Ovary (tissue), 3 donors: ENCODE results near the gene ERC1.

Experiments
- EP300 ChIP-seq: sonication (generic); formaldehyde crosslinking; IDR thresholded peaks from one replicate; pipeline ENCODE4 v1.6.1; 2017; ENCODE audit warnings: antibody characterized with exemption
- TF ChIP-seq, protein P1 (sequence below), 3 donors: fragments of 450-650 bp in 2 of 3; fragments of 200-600 bp in 1 of 3; IDR thresholded peaks; one replicate each; pipeline versions ENCODE4 v1.5.1 to v1.8.0; 2016 to 2022; ENCODE audit warnings: antibody characterized with exemption in 3 of 3, mild to moderate bottlenecking in 1 of 3
- donor health status: DM: no; HTN: no; CAD: no.

DNA sequence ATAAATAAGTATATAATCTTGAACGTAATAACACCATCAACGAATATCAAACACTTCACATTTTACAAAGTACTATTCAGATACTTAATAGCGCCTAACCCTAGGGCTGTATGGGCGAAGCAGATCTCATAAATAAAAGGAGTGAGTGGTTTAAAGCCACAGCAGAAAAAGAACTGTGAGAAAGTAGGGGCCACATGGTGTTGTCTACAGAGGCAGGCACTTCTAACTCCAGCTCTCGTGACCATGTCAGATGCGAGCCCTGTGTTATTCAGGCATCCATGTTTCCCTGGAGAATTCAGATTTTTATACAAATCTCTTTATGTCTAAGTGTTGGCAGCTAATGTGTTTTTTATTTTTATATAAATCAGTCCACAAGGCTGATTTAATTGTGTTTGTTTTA, 391.1 kb downstream of the ERC1 start:
- TF ChIP-seq, protein P1, sequence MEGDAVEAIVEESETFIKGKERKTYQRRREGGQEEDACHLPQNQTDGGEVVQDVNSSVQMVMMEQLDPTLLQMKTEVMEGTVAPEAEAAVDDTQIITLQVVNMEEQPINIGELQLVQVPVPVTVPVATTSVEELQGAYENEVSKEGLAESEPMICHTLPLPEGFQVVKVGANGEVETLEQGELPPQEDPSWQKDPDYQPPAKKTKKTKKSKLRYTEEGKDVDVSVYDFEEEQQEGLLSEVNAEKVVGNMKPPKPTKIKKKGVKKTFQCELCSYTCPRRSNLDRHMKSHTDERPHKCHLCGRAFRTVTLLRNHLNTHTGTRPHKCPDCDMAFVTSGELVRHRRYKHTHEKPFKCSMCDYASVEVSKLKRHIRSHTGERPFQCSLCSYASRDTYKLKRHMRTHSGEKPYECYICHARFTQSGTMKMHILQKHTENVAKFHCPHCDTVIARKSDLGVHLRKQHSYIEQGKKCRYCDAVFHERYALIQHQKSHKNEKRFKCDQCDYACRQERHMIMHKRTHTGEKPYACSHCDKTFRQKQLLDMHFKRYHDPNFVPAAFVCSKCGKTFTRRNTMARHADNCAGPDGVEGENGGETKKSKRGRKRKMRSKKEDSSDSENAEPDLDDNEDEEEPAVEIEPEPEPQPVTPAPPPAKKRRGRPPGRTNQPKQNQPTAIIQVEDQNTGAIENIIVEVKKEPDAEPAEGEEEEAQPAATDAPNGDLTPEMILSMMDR (IDR thresholded peaks at IDR 0.05), result no peak
- TF ChIP-seq EP300, result no peak
